Fibroblast of skin of left quadriceps (primary cell): ENCODE data around the gene ICOS.
"Not testable (repeated sequence)": the region's sequence is repeated elsewhere in the genome, so short reads cannot be mapped to it uniquely, and the experiment has no call there.

Experiments
- DNase-seq, 2 experiments: peaks; one replicate each; pipeline ENCODE4 v3.0.0-alpha.2; 2013; ENCODE audit warnings: low read depth in 2 of 2

ICOS gene

GRCh38 chr2:203918264-203918663 is 18.3 kb upstream of the ICOS start:
- DNase-seq = no peak

DNA sequence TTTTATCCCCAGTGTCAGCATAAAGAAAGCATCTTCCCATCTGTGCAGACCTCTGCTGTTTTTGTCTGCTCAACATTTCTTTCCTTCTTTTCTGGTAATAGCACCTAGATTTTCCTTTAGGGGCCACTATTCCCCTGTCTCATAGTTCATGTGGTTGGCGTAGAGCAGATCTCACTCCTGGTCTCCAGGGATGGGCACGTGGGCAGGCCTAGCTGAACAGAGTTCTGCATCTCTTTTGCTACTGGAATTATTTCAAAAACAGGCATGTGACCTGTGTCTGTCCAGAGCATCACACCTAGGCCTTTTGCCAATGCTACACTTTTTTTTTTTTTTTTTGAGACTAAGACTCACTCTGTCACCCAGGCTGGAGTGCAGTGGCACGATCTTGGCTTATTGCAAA is 17.7 kb upstream of the ICOS start:
- DNase-seq = no peak

- no peak for DNase-seq
Observed at GRCh38 chr2:203925512-203926158, 10.9 kb upstream of the ICOS start.

GRCh38 chr2:203928849-203929248 is 7.7 kb upstream of the ICOS start:
- DNase-seq = no peak

DNA sequence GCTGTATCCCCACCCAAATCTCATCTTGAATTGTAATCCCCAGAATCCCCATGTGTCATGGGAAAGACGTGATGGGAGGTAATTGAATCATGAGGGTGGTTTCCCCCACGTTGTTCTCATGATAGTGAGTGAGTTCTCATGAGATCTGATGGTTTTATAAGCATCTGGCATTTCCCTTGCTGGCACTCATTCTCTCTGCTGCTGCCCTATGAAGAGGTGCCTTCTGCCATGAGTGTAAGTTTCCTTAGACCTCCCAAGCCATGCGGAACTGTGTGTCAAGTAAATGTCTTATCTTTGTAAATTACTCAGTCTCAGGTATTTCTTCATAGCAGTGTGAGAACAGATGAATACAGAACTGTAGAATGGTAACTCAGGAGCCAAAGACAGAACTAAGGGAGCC is 5.3 kb upstream of the ICOS start:
- not testable (repeated sequence) for DNase-seq

DNA sequence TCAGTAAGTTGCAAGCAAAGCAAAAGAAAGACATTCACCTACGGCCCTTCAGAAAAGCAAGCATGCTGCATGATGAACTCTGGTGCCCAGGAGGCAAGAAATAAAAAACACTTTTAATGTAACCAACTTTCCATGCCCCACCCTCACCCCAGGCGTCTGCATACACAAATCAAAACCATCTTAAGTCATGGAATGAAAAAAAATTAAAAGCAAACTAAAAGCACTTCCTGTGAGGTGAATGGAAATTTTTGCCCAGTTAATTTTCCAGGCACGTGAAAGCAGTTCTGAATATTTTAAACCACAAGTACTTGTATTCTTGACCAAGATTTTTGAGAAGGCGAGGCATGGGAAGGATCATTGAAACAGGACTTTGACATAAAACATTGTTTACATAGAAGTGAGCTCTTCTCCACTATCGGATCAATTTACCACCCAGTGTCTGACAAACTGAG is 2.5 kb upstream of the ICOS start:
- DNase-seq = no peak

DNA sequence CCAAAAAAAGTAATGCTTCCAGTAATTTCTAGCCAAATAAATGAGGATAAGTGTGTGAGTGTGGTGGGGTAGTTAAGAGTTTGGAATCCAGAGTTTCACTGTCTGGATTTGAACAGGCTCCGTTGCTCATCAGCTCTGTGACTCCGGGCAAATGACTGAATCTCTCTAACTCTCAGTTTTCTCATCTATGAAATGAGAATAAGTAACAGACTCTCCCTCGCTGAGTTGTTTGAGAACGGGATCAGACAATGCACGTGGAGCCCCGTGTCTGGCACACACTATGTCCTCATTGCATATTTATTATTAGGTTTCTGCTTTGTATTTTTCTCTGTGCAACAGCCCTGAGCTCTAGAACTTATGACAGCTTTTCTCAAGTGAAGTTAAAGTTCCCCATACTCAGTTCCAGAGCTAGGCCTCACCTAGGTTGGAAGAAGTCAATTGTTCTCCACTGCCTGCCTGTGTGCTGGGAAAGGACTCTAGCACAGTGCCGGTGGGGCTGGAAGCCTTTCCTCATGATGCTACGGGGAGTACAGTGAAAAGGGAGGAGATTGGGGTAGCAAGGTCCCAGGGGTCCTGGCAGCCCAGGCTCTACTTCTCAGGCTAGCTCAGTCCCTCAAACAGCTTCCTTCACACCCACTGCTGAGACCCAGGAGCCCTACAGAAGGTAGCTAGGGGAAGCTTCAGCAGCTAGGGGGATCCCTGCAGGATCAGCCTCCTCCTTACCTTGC is 1.7 kb upstream of the ICOS start:
- DNase-seq = no peak

- no peak for DNase-seq
Observed at GRCh38 chr2:203935568-203935967, 995 bp upstream of the ICOS start.

DNA sequence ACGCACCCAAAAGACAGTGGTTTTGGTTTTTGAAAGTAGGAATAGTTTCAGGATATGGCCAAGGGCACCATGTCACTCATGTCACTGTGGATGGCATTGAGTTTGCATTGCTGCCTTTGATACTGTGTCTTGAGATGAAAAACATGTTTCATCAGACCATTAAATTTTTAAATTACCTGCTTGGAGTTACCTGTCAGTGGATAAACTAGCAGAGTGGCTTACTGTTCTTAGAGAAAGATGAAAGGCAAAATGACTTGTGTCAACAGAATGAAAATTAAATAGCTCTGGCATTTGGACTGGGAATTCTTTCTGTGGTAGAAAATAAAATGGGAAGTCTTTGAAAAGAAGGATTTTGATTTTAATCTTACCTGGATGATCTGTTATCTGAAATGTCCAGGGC is 386 bp downstream of the ICOS start:
- DNase-seq = no peak

GRCh38 chr2:203937788-203938187 is 1.2 kb downstream of the ICOS start:
- DNase-seq = no peak

GRCh38 chr2:203940039-203940438 is 3.5 kb downstream of the ICOS start:
- no peak for DNase-seq

DNA sequence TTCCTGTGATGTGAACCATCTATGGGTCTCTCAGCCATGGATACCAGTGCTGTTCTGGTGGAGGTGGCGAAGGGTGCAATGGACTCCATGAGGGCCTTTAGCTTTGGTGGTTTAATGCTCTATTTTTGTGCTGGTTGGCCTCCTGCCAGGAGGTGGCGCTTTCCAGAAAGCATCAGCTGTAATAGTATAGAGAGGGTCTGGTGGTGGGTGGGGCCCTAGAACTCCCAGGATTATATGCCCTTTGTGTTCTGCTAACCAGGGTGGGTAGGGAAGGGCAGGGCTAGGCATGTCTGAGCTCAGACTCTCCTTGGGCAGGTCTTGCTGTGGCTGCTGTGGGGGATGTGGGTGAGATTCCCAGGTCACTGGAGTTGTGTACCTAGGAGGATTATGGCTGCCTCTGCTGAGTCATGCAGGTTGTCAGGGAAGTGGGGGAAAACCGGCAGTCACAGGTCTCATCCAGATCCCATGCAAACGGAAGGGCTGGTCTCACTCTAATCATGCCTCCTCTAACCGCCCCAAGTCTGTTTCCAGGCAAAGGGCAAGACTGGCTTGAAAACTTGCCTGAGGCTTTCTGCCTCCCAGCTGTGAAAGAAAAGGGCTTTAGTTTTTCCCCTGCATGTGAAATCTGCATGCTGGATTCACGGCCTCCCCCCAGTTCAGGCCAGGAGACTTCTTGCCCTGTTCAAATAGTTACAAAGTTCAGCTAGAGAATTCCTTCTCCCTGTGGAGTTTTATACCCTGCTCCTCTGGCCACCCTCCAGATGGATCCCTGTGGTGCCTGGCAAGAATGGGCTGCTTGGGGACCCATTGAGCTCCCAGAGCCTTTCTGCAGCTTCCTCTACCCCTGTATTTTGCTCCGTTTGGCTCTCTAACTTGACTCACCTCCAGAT is 7.2 kb downstream of the ICOS start:
- DNase-seq = not testable (repeated sequence)

DNA sequence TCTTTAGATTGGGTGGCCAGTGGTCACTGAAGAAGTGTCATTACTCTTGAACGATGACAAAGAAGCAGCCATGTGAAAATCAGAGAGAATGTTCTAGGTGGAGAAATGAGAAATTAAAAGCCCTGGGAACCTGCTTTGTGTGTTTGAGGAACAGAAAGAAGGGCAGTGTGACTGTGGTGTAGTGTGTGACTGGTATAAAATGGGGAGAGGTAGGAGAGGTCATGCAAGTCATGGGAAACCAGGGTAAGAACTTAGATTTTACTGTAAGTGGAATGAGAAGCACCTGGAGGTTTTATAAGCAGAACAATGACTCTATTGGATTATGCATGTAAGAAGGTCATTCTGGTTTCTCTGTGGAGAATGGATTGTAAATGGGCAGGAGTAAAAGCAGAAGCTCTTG is 12.2 kb downstream of the ICOS start:
- no peak for DNase-seq

DNA sequence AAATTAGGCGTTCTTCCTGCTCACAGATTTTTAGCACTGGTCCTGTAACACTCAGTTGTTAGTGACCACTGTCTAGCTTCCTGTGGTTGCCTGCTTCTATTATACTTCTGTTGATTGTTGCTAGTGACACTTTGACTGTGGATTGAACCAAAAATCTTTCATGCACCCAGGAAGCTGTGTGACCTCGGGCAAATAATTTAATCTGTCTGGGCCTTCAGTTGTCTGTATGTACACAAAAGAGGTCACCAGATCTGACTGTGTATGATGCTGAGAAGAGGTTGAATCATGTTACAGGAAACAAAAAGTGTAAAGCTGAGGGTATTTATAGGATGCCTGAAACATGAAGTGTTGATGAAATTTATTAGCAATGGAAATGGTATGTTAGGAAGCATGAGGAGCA is 12.7 kb downstream of the ICOS start:
- DNase-seq = peak in 1 of 2 experiments; percentile 13

GRCh38 chr2:203951366-203951902 is 14.9 kb downstream of the ICOS start:
- DNase-seq = no peak

DNA sequence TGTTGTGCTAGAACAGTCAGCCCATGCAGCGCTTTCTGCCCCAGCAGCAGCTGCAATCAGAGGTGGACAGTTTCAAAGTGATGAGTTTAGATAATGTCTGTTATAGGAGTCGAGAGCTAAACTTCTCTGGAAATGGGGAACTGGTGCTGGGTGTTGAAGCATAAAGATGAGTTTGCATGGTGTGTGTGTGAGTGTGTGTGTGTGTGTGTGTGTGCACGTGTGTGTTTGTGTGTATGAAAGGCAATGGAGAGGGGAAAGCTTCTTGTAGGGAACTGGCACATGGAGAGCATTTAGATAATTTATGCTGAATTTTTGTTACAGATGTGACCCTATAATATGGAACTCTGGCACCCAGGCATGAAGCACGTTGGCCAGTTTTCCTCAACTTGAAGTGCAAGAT is 22.7 kb downstream of the ICOS start:
- no peak for DNase-seq

DNA sequence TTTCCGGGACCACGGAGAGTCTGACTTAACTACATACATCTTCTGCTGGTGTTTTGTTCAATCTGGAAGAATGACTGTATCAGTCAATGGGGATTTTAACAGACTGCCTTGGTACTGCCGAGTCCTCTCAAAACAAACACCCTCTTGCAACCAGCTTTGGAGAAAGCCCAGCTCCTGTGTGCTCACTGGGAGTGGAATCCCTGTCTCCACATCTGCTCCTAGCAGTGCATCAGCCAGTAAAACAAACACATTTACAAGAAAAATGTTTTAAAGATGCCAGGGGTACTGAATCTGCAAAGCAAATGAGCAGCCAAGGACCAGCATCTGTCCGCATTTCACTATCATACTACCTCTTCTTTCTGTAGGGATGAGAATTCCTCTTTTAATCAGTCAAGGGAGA is 23.1 kb downstream of the ICOS start:
- DNase-seq = no peak

DNA sequence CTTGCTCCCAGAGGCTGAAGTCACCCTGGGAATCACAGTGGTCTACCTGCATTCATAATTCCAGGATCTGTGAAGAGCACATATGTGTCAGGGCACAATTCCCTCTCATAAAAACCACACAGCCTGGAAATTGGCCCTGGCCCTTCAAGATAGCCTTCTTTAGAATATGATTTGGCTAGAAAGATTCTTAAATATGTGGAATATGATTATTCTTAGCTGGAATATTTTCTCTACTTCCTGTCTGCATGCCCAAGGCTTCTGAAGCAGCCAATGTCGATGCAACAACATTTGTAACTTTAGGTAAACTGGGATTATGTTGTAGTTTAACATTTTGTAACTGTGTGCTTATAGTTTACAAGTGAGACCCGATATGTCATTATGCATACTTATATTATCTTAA is 24.2 kb downstream of the ICOS start:
- DNase-seq = no peak

DNA sequence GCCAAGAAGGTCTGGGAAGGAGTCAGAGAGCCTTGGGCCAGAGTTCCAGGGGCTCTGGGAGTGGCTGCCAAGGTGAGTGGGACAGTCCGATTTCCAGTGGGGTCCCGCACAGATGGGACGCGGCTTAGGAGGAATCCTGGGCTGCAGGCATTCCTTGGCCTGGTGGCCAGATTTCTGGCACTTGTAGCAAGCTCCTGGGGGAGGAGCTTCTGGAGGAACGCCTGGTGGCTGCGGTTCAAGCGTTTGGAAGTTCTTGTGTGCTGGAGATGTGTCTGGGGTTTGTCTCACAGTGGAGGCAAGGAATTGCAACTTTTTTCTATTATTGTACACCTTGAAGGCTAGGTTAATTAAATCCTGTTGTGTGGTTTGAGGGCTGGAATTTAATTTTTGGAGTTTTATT is 28.6 kb downstream of the ICOS start:
- not testable (repeated sequence) for DNase-seq

DNA sequence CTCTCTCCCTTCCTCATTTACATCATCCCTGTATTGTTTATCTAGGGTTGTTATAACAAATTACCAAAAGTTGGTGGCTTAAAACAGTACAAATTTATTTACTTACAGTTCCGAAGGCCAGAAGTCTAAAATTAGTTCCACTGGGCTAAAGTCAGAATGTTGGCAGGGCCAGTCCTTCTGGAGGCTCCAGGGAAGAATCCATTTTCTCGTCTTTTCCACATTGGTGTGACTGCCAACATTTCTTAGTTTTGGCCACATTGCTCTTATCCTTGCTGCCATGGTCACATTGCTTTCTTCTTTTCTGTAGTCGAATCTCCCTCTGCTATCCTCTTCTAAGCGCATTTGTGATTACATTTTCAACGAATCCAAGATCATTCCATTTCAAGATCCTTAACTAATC is 34.7 kb downstream of the ICOS start:
- DNase-seq = no peak

- DNase-seq = no peak
Observed at GRCh38 chr2:203972066-203972465, 35.5 kb downstream of the ICOS start.

DNA sequence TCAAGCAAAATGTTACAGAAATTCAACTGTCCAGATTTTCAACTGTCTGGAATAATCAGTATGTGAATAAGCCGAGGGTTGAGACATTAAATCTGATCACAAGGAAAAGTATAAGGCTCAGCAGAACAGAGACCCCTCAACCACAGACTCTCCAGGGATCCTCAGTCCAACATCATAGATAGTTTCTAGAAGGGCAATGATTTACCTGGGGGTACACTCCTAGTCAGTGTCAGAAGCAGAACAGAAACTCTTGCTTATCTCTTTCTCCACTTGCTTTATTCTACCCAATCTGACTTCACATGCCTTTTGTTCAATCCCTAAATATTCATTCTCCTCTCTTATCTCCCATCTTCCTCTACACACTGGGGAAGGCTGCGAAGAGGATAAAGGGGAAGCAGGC is 36.4 kb downstream of the ICOS start:
- no peak for DNase-seq
